Smooth muscle cell (in vitro differentiated cells): ENCODE data around the gene PFKP. TPM values are rescaled to one million over a fixed set of nuclear protein-coding genes. Genes with fewer than 3 reads are reported as not detected.

ENCODE experiments used
- DNase-seq: peaks from one replicate; lab custom pipeline; 2025; ENCODE audit not compliant: unreplicated experiment; lab: John Stamatoyannopoulos, UW
- H2AFZ ChIP-seq: fragments of 200-600 bp; sonication (generic); 2 replicates; pipeline ENCODE4 v1.6.0; 2016; ENCODE audit warnings: antibody characterized with exemption, low read depth, mild to moderate bottlenecking
- H3F3A ChIP-seq: fragments of 200-600 bp; sonication (generic); 2 replicates; pipeline ENCODE4 v1.6.0; 2017; ENCODE audit warnings: antibody characterized with exemption, low read depth
- H3K27ac ChIP-seq: fragments of 200-600 bp; sonication (generic); 2 replicates; pipeline ENCODE4 v1.5.1; 2016; ENCODE audit warnings: low read depth, mild to moderate bottlenecking
- H3K27me3 ChIP-seq: fragments of 200-600 bp; sonication (generic); 2 replicates; pipeline ENCODE4 v1.6.1; 2016; ENCODE audit warnings: low read depth, mild to moderate bottlenecking
- H3K36me3 ChIP-seq: fragments of 200-600 bp; sonication (generic); 2 replicates; pipeline ENCODE4 v1.5.1; 2016; ENCODE audit warnings: low read depth
- H3K4me1 ChIP-seq: fragments of 200-600 bp; sonication (generic); 2 replicates; pipeline ENCODE4 v1.5.1; 2016; ENCODE audit warnings: low read depth
- H3K4me2 ChIP-seq: fragments of 200-600 bp; sonication (generic); 2 replicates; pipeline ENCODE4 v1.6.0; 2016; ENCODE audit warnings: mild to moderate bottlenecking
- H3K4me3 ChIP-seq: fragments of 200-600 bp; sonication (generic); 2 replicates; pipeline ENCODE4 v1.5.1; 2016; ENCODE audit warnings: mild to moderate bottlenecking
- H3K79me2 ChIP-seq: fragments of 200-600 bp; sonication (generic); 2 replicates; pipeline ENCODE4 v1.6.0; 2016; ENCODE audit warnings: low read depth, mild to moderate bottlenecking
- H3K9ac ChIP-seq: fragments of 200-600 bp; sonication (generic); 2 replicates; pipeline ENCODE4 v1.6.0; 2016; ENCODE audit warnings: low read depth
- H3K9me3 ChIP-seq: fragments of 200-600 bp; sonication (generic); replicated peaks from 2 replicates; pipeline ENCODE4 v1.5.1; 2016; ENCODE audit warnings: low read depth
- H4K20me1 ChIP-seq: fragments of 200-600 bp; sonication (generic); 2 replicates; pipeline ENCODE4 v1.6.0; 2016; ENCODE audit warnings: low read depth
- WGBS: methylation state at CpG from one replicate; pipeline ENCODE4 v1.1.7; 2016; ENCODE audit warnings: low lambda C conversion rate; 5-methylcytosine and 5-hydroxymethylcytosine counted together
- polyA plus RNA-seq: library from polyadenylated mRNA; unstranded; fragments of >200 nt; fragmentation: Nextera tagmentation; extraction: Ambion mirVana; gene quantifications from 2 replicates; pipeline ENCODE4 v1.2.1, GENCODE V29; 2016
- total RNA-seq: library from RNA; depleted of rRNA; stranded (reverse); fragments of >200 nt; gene quantifications from 2 replicates; pipeline ENCODE4 v1.2.3, GENCODE V29; 2014
- TF ChIP-seq, protein P1 (sequence below): fragments of 200-600 bp; sonication (generic); IDR thresholded peaks from 2 replicates; pipeline ENCODE4 v1.5.1; 2017; ENCODE audit warnings: borderline replicate concordance, mild to moderate bottlenecking, antibody characterized with exemption; ENCODE audit not compliant: insufficient read depth, poor library complexity, severe bottlenecking

Gene PFKP
- total and polyA plus RNA-seq, 2 experiments from 2014 or later: 178 to 203 TPM

DNA sequence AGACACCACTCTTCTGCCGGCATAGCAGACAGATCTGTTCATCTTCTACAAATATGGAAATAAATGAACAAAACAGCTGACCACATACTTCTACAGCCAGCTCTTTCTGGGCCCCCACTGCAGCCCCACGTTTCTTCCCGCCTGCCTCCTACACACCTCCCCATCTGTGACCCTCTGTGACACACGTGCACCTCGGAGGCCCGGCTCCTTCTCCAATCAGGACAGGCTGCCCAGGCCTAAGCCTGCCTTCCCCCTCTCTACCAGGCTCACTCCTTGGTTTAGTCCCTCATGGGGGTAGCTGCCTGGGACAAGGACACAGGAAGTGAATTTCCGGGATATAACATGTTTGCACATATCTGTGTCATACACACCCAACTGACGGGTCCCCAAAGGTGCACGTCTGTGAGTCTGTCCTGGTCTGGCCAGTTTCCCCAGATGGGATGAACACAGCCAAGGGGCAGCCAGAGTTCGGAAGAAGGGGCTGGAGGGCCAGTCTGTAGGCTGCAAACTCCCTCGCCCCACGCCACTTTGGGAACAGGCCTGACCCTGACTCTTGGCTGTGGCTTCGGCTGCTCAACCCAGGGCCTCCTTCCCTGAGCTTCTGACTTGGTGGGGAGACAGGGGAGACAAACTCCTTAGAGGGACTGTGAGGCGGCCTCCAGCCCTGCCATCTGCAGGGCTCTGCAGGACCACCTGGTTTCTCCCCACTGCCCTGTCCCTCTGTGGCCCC lies 75.0 kb downstream of the PFKP start:
- Histone ChIP-seq H3K36me3 (peaks cover 23% of the 10 kb centered on the region), H3K27ac (no peak overlapping the region), H3K4me3 (no peak overlapping the region), H3K4me2 (no peak overlapping the region), H3K9ac (no peak overlapping the region), H3K79me2 (no peaks in the 10 kb centered on the region), H3K9me3 (no peaks in the 10 kb centered on the region), H3F3A (peaks cover 24% of the 10 kb centered on the region), H3K4me1 (no peaks in the 10 kb centered on the region), H2AFZ (no peak overlapping the region), H4K20me1 (no peaks in the 10 kb centered on the region), H3K27me3 (no peaks in the 10 kb centered on the region)
- WGBS: 75% methylated on average over 14 of the region's 14 CpGs
- no peak for DNase-seq
- TF ChIP-seq, protein P1, sequence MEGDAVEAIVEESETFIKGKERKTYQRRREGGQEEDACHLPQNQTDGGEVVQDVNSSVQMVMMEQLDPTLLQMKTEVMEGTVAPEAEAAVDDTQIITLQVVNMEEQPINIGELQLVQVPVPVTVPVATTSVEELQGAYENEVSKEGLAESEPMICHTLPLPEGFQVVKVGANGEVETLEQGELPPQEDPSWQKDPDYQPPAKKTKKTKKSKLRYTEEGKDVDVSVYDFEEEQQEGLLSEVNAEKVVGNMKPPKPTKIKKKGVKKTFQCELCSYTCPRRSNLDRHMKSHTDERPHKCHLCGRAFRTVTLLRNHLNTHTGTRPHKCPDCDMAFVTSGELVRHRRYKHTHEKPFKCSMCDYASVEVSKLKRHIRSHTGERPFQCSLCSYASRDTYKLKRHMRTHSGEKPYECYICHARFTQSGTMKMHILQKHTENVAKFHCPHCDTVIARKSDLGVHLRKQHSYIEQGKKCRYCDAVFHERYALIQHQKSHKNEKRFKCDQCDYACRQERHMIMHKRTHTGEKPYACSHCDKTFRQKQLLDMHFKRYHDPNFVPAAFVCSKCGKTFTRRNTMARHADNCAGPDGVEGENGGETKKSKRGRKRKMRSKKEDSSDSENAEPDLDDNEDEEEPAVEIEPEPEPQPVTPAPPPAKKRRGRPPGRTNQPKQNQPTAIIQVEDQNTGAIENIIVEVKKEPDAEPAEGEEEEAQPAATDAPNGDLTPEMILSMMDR: no peak

DNA sequence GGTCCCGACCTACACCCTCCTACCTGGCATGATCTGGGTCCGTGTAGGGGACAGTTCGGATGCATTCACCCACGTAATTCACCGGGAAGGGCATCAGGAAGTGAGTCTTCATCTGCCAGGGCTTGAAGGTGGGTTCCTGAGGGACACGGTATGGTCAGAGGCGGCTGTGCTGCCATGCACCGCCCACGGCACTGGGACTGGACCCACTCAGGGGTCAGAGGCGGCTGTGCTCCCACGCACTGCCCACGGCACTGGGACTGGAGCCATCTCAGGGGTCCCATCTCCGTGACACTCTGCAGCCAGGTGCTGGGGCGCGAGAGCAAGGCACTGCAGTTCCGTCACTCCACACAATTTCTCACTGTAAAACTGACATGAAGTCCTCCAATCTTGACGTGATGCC lies 76.0 kb downstream of the PFKP start:
- peaks cover 24% of the 10 kb centered on the region for H3F3A ChIP-seq
- no peaks in the 10 kb centered on the region for H3K9me3 ChIP-seq
- H3K4me2 ChIP-seq: no peak overlapping the region
- H2AFZ ChIP-seq: no peak overlapping the region
- H3K4me3 ChIP-seq: no peak overlapping the region
- no peaks in the 10 kb centered on the region for H4K20me1 ChIP-seq
- H3K27ac ChIP-seq: no peak overlapping the region
- no peak for DNase-seq
- H3K36me3 ChIP-seq: peaks cover 24% of the 10 kb centered on the region
- no peak overlapping the region for H3K9ac ChIP-seq
- no peaks in the 10 kb centered on the region for H3K79me2 ChIP-seq
- no peaks in the 10 kb centered on the region for H3K27me3 ChIP-seq
- no peaks in the 10 kb centered on the region for H3K4me1 ChIP-seq
- TF ChIP-seq, protein P1: no peak
- 95% methylated on average over 17 of the region's 17 CpGs for WGBS

DNA sequence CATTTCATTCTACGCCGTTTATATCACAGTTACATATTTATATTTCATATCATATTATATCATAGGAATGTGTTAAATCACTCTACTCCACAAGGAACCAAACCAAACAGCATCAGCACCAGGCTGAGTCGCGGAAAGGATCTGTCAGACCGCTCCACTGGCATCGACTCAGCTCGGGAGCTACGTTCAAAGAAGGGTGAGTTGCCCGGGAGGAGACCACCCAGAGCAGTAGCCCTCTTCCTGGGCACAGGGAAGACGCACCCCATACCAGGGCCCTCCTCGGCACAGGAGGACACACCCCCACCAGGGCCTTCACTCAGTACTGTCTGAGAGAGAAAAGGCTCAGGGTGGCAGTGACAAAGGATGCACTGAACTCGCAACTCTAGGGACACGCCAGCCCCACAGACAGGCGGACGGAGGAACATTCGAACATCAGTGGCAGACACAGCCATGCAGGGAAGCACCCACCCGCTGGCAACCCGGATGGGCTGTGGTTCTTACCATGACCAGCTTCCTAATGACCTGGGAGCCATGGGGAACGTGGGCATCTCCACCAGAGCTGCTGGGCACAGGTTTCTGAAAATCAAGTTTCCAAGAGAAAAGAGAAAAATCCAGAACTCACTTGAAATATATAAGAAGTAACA lies 76.6 kb downstream of the PFKP start:
- H3K4me2 ChIP-seq: no peak overlapping the region
- 97% methylated on average over 19 of the region's 19 CpGs for WGBS
- no peak for DNase-seq
- no peaks in the 10 kb centered on the region for H3K9me3 ChIP-seq
- peaks cover 20% of the 10 kb centered on the region for H3F3A ChIP-seq
- no peak overlapping the region for H3K4me3 ChIP-seq
- no peak overlapping the region for H3K27ac ChIP-seq
- H3K9ac ChIP-seq: no peak overlapping the region
- no peaks in the 10 kb centered on the region for H3K27me3 ChIP-seq
- H4K20me1 ChIP-seq: no peaks in the 10 kb centered on the region
- H3K79me2 ChIP-seq: no peaks in the 10 kb centered on the region
- TF ChIP-seq, protein P1: no peak
- H3K4me1 ChIP-seq: no peaks in the 10 kb centered on the region
- peaks cover 22% of the 10 kb centered on the region for H3K36me3 ChIP-seq
- H2AFZ ChIP-seq: no peak overlapping the region
